HG02610 (cell line): ENCODE results near the gene PKIG.
"Not testable (repeated sequence)": the region's sequence is repeated elsewhere in the genome, so short reads cannot be mapped to it uniquely, and the experiment has no call there.

ENCODE experiments used
- ATAC-seq: cut with Tn5 transposase; IDR thresholded peaks from one replicate; pipeline ENCODE4 v1.9.1; 2021; ENCODE audit warnings: mild to moderate bottlenecking, moderate library complexity; ENCODE audit not compliant: unreplicated experiment

Gene PKIG

DNA sequence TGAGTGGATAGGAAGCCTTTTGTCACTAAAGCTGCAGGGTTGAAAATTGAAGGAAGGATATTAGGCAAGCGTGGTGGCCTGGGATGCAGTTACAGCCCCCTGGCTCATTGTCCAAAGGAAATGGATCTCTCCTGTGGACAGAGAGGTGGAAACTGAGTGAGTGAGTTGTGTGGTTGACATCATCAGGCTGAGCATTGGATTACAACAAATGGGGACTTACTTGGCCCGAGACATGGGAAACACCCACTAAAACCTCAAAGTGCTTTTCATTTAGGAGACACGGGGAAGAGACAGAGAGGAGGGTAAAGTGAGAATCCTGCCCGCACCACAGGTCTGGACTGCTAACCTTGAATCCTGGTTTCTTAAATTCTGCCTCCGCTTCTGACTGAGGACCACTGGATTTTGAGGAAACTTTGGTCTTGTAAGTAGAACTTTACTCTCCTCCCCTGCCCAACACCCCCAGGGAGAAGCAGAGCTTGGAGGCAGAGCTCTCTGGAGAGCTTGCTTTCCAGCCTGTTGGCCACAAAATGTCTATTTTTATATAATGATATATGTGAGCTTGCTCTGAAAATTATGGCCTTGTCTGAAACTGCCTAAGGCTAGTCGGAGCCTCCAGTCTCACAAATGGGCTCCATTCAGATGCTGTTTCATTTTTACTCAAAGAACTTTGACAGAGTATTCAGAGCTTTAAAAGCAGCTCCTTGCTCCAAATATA is at the start of gene PKIG:
TSS of gene PKIG (plus strand) at position 269 of the 715 bp plus-strand sequence. CDS start 31,978 bp downstream, outside the sequence.
- ATAC-seq: no peak

DNA sequence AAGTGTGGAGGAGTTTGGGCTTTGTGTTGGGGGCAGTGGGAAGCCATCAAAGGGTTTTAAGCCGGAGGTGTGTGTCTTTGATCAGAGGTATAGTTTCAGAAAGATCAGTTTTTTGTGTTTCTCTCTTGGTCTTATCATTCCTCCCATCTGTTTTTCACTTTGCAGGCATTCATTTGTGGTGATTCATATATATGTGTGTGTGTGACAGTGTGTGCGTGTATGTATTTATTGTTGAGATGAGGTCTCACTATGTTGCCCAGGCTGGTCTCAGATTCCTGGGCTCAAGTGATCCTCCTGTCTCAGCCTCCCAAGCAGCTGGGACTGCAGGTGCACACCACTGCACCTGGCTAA is 49.4 kb upstream of the PKIG start:
- no peak for ATAC-seq

DNA sequence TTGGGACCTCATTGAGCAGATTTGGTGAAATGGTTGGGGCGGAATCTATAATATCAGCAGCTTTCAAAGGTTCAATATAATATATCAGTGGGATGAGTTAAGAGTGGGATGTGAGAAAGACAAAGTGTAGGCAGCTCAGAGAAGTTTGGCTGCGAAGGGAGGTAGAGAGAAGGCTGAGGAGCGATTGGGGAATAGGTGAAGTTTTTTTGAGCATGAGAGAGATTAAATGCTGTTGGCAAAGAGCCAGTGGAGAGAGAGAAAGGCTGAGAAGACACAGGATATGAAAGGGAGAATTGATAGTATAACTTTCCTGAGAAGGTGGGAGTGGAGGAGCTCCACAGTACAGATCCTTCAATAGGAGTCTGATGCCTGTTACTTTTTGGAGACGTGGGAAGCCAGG is 48.5 kb upstream of the PKIG start:
- no peak for ATAC-seq

DNA sequence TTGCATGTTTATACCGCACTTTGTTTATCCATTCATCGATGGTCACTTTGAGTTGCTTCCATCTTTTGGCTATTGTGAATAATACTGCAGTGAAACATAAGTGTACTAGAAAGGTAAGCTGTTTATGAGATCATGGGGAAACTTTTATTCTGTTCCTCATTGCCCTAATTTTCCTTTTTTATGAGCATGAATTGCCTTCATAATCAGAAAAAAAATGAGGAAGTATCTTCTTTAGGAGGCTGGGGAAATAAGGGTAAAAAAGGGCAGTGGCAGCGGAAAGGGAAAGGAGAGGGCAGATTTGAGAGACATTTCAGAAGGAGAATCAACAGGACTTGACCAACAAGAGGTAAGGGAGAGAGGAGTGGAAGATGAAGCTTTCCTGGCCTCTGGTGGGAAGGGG is 46.2 kb upstream of the PKIG start:
- no peak for ATAC-seq

DNA sequence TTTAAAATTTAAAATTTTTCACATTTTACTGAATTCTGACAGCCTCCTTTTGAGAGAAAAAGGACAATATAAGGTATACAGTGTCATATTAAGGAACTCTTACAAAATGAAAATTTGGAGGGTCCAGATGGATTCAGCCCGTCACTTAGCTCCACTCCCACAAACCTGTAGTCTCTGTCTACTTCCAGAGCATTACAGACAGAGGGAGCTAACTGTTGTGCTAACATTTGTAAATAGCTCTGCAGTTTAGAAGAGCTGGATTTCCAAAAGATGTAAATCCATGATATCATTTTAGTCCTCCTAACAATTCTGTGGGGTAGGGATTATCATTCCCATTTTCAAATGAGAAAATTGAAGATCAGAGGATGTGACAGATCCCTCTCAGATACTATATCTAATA is 44.4 kb upstream of the PKIG start:
- ATAC-seq: no peak

DNA sequence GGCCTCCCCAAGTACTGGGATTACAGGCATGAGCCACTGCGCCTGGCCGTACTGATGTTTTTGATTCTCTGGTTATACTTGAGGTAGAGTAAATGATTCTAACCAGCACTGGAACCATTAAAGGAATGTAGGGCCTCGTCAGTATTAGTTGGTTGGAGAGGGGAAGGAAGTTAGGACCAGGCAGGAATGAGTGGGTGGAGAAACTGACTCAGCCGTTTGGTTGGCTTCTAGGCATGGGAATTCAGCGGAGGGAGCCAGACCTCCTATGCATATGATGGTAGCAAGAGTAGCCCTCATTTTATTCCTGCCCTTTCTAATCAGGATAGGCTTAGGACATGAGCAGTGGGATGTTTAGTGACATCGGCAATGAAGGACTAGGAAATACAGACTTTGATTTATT is 41.5 kb upstream of the PKIG start:
- ATAC-seq: no peak

DNA sequence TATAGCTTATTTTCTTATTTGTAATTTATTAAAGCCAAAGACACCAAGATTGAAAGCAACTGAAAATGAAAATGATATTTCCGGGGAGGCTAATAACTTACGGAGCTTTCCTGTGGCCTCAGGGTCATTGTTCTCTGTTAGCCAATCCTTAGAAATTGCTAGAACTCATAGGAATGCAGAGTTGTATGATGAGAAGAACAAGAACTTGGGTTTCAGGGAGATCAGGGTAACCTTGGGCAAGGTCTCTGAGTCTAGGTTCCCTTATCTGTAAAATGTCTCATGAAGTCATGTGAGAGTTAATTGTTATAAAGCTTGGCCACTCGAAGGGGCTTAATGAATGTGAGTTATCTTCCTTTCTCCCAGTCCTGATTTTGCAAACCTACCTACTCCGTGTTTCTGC is 40.4 kb upstream of the PKIG start:
- no peak for ATAC-seq

DNA sequence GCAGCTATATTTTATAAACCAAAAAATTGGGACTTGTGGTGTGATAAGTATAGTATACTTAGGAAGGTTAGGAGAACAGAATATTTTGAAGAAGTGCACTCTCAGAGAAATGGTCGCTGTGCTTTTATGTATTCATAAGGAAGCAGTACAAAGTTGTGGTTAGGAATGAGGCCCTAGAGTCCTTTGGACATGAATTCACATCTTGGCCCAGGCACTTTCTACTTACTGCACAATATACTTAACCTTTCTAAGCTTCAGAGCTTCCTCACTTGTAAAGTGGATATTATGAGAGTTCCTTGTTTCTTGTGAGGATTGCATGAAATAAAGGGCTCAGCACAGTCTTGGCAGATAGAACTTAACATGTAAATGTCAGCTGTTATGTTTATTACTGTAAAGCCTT is 39.5 kb upstream of the PKIG start:
- no peak for ATAC-seq

DNA sequence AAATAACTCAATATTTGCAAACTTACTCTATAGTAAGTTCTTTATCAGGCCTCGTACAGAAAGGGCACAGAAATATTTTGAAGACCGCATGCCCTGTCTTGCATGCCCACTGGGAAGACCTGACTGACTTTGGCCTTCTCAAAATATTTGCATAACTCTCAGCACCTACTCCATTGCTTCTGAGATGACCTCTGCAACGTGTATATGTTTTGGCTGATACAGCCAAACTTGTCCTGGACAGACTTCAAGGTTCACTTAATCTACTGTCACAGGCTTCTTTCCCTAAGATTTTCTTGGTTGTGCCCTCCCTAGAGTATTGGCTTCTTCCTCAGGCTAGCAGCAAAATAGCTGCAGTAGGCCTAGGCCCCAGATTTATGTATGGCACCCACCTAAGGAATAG is 39.0 kb upstream of the PKIG start:
- no peak for ATAC-seq

DNA sequence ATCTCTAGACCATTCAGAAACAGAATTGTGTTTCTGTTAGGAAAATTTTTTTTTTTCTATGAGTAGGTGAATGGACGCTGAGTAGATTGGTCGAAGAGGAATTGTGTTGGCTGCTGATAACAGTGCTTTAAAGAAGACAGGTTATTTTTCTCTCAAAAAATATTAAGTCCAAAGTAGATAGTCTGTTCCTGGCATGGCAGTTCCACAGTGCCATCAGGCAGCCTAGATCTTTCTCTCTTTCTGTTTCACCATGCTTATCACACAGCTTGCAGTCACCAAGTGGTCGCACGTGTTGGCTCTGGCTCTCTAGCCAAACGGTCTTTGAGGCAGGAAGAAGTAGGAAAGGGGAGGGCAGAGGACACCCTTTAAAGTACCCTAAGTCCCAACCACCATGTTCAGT is 38.1 kb upstream of the PKIG start:
- no peak for ATAC-seq

DNA sequence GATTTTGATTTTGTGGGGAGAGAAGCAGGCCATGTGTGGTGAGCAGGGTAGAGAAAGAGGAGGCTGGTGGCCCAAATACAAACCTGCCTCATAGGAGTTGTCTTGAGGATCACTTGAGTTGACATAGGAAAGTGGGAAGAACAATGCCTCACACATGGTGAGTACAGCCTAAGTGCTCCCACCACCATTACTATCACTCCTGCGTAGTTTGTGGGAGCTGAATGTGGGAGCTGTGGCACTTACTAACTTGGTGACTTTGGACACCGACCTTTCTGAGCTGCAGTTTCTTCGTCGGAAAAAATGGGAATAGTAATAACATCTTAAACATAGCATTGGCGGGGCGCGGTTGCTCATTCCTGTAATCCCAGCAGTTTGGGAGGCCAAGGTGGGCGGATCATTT is 35.0 kb upstream of the PKIG start:
- no peak for ATAC-seq

DNA sequence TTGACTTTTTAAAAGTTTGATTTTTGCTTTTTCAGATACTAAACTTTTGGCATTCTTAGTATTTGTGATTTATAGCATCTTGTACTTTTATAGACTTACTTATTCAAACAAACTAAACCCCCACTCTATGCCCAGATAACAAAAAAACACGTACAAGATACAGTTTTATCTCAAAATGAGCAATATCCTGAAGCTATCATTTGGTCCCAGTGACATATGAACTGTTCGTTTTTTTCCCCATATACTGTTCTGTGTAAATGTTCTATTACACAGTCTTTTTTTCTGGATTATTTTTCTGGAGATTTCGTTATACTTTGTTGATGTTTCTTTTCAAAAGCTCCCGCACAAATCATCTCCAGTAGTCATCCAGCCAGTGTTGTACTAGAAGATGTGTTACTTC is 33.3 kb upstream of the PKIG start:
- ATAC-seq: no peak

DNA sequence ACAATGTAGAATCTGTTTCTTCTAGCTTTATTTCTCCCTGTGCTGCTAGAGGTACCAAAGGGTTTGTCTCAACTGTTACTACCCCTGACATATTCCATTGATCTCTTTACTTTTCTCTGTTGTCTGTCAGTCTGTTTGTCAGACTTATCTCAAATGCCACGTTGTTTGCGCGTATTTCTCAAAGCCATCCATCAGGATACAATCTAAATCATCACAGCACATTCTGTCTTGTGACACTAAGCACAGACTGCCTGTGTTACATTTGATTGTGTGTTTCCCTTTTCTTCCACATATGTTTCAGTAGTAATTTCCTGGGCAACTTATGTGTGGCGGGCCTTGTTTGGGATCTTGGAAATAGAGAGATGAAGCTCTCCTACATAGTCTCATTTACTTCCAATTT is 30.3 kb upstream of the PKIG start:
- ATAC-seq: no peak

DNA sequence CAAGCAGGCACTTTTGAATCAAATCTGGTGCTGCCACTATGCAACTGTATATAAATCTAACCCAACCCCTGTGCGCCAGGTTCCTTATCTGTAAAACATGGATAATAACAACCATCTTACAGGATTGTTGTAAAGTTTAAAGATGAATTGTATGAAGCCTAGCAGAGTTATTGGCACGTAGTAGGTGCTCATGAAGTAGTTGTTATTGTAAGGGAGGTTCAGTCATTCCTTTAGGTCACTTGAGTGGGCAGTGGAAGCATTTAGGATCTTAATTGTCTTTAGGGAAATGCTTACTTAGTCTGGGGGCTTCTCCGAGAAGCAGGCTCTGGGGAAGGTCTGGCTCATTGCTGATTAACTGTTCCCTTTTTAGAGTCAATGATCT is 29.8 kb upstream of the PKIG start:
- no peak for ATAC-seq

DNA sequence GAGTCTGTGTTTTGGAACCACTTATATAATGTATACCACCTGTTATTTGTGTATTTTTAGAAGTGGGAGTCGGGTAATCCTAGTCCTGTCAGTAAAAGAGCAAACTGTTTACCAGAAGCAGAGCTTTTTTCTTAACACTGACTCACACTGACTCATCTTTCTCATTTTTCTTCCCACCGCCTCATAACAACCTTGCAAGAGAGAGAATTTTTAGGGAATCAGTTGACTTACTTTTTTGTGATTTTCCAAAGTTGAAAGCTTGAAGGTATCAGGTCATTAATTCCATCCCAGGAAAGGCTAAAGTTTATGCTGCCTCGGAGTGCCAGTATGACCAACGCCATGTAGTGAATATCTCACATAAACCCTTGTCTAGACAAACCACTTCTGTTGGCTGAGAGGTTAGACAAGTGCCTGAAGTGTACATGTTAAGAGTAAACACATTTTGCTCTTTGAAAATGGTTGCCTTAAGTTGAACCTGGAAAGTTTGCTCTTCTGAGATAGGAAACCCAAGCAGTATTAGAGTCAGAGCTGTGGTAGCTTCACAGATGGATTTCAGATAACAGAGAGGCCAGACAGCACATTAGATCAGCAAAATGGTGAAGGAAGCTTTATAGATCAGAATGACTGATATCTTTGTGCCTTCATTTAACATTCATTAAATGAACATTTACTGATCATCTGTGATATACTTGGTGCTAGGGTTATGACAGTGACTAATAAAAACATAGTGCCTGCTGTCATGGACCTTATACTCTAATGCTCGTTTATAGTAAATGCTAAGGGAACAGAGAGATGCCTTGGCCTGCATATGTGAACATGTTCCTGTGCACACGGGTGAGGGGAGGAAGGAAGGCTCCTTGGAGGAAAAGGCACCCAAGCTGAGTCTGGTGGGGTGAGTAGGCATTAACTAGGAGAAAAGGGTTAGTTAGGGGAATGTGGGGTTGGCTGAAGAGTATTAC is 29.1 kb upstream of the PKIG start:
- ATAC-seq: no peak

DNA sequence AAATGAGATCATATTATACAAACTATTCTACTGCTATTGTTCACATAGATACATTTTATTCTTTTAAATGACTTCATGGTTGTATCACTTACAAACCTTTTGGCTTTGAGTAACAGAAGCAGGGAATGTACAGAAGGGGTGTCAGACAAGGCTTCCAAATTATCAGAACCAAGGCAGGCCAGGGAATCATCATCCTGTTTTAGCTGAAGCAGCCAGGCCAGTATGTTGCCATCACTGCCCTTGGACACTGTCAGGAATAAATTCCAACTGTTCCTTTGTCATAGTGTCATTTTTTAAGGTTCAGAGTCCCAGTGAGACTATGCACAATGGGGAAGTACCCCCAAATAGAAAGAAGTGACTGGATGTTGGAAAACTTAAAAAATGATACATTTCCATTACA is 23.1 kb upstream of the PKIG start:
- no peak for ATAC-seq

DNA sequence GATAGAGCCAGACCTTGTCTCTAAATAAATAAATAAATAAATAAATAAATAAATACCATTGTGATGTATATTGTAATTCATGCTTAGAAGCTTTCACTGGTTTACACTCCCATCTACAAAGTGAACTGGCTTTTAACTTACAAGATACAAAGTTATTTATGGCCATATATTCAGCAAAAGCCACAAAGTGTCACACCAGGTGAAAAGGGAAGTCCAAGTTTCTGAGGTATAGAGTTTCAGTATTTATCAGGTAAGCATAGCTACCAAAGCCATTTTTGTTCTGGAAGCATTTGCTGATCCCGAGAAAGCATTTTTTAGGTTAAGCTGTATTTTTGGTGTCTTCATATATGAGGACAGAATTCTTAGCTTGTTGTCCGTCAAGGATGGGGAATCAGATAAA is 22.1 kb upstream of the PKIG start:
- ATAC-seq: no peak

DNA sequence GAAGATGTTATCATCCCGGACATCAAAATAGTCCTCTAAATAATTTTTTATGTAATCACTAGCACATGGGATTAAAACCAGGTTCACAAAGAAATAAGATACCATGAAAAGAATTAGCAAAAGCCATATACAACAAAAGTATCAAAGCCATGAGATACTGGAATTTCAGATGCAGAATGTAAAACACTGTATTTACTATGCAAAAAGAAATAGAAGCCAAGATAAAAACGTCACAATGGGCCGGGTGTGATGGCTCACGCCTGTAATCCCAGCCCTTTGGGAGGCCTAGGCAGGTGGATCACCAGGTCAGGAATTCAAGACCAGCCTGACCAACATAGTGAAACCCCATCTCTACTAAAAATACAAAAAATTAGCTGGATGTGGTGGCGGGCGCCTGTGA is 21.6 kb upstream of the PKIG start:
- ATAC-seq: not testable (repeated sequence)

DNA sequence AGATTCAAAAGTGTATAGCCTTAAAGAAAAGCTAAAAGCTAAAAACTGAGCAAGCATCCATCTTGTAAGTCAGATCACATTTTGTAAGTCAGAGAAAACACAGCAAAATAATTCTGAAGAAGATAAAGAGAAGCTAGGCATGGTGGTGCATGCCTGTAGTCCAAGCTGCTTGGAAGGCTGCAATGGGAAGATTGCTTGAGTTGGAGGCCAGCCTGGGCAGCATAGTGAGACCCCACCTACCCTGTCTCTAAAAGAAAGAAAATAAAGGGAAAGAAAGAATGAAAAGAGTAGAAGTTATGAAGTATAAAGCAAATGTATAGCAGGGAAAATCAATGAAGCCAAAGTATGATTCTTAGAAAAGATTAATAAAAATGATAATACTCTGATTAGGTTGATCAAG is 20.5 kb upstream of the PKIG start:
- no peak for ATAC-seq

DNA sequence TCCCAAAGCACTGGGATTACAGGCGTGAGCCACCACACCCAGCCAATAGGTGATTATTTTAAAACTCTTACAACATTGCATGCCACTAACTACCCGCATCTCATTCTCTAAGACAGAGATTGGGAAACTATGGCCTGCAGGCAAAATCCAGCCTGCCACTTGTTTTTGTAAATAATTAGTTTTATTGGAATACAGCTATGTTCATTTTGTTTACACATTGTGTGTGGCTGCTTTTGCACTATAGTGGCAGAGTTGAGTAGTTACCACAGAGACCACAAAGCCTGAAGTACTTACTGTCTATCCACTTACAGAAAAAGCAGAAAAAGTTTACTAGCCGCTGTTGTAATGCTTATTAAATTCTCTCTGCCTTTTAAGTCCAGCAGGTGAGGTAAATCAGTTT is 16.4 kb upstream of the PKIG start:
- no peak for ATAC-seq

DNA sequence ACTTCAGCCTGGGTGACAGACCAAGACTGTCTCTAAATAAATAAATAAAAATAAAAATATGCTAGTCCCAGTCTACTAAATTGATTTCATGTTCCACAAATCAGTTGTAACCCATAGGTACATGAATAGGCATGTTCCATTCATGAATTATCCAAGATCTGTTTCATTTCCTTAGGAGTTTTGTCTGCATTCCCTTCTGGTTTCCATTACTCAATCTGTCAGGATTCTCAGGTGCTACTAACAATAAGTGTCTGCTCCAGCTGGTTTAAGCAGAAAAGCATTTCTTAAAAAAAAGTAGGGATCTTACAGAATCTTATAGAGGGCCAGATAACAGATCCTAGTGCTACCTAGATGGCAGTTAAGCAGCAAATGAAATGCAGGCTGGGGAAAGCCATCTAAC is 15.6 kb upstream of the PKIG start:
- no peak for ATAC-seq

DNA sequence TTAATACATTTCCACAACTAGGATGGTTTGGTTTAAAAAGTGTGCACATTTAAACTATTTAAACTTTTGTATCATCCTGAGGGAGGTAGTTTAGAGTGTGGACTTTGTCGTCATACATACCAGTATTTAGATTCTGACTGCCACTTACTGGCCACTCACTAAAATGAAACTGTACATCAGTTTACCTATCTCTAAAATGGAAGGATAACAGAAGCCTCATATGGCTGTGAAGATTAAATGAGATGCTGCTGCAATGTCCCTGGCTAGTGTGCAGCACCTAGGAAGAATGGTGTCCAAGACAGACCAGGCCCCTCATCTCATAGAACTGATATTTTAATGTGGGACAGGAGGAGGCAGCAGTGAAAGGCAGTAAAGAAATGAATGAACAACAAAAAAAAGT is 12.0 kb upstream of the PKIG start:
- no peak for ATAC-seq
